WTC11 (cell line): ENCODE measurements around the gene KIF5C. TPM values are rescaled to one million over a fixed set of nuclear protein-coding genes. Genes with fewer than 3 reads are reported as not detected.
"Not testable (repeated sequence)": the region's sequence is repeated elsewhere in the genome, so short reads cannot be mapped to it uniquely, and the experiment has no call there.

ENCODE experiments used
- ATAC-seq: fragments of 200-7000 bp; cut with Tn5 transposase; 2 replicates; pipeline ENCODE4 v1.10.0; 2021; ENCODE audit warnings: mild to moderate bottlenecking, moderate library complexity
- CTCF ChIA-PET: fragments of 300-600 bp; sonication (Branson Sonifier 250); formaldehyde crosslinking; loops from one replicate; lab custom pipeline; 2021; ENCODE audit warnings: antibody characterized with exemption; lab: Charles Lee
- POLR2A ChIA-PET: fragments of 350-600 bp; sonication (Branson Sonifier 250); formaldehyde crosslinking; loops from one replicate; lab custom pipeline; 2021; ENCODE audit warnings: antibody characterized with exemption; lab: Charles Lee
- DNase-seq: peaks from one replicate; pipeline ENCODE4 v3.0.0; 2021; ENCODE audit warnings: low spot score
- H3K27ac Mint-ChIP-seq: 2 replicates; pipeline ENCODE4 v1.8.0; 2021; ENCODE audit warnings: mixed read lengths
- H3K27me3 Mint-ChIP-seq: 2 replicates; pipeline ENCODE4 v1.8.0; 2021; ENCODE audit warnings: low read depth, mild to moderate bottlenecking, moderate library complexity, mixed read lengths
- H3K36me3 Mint-ChIP-seq: 2 replicates; pipeline ENCODE4 v1.8.0; 2021; ENCODE audit warnings: mixed read lengths
- H3K4me1 Mint-ChIP-seq: 2 replicates; pipeline ENCODE4 v1.8.0; 2022; ENCODE audit warnings: mixed read lengths
- H3K4me3 Mint-ChIP-seq: 2 replicates; pipeline ENCODE4 v1.8.0; 2021; ENCODE audit warnings: mild to moderate bottlenecking, moderate library complexity, mixed read lengths
- H3K9me3 Mint-ChIP-seq: 2 replicates; pipeline ENCODE4 v1.8.0; 2021; ENCODE audit warnings: mixed read lengths
- AR ChIP-seq: fragments of 250-450 bp; sonication (Bioruptor Pico); IDR thresholded peaks from 2 replicates; pipeline ENCODE4 v1.9.0; 2021; ENCODE audit warnings: mild to moderate bottlenecking
- ARID4B ChIP-seq: sonication (generic); formaldehyde crosslinking; IDR thresholded peaks from 2 replicates; pipeline ENCODE4 v1.8.0; 2023; ENCODE audit warnings: missing genetic modification reagents, mild to moderate bottlenecking, borderline replicate concordance
- CREB1 ChIP-seq: sonication (generic); formaldehyde crosslinking; IDR thresholded peaks from 2 replicates; pipeline ENCODE4 v1.8.0; 2023; ENCODE audit warnings: mild to moderate bottlenecking, missing genetic modification reagents
- ERG ChIP-seq: fragments of 250-450 bp; sonication (Bioruptor Pico); IDR thresholded peaks from 2 replicates; pipeline ENCODE4 v1.8.0; 2021; ENCODE audit warnings: mild to moderate bottlenecking
- FOXP4 ChIP-seq: sonication (generic); formaldehyde crosslinking; IDR thresholded peaks from 2 replicates; pipeline ENCODE4 v1.8.0; 2022; ENCODE audit warnings: mild to moderate bottlenecking, missing genetic modification reagents
- GABPB1 ChIP-seq: sonication (generic); formaldehyde crosslinking; IDR thresholded peaks from 2 replicates; pipeline ENCODE4 v1.8.1; 2023; ENCODE audit warnings: mild to moderate bottlenecking, missing genetic modification reagents
- JAZF1 ChIP-seq: fragments of 250-450 bp; sonication (Bioruptor Pico); IDR thresholded peaks from 2 replicates; pipeline ENCODE4 v1.9.0; 2021; ENCODE audit warnings: moderate library complexity, mild to moderate bottlenecking, inconsistent platforms
- MAX ChIP-seq: sonication (generic); formaldehyde crosslinking; IDR thresholded peaks from 2 replicates; pipeline ENCODE4 v1.8.0; 2022; ENCODE audit warnings: mild to moderate bottlenecking, missing genetic modification reagents
- NFYB ChIP-seq: sonication (generic); formaldehyde crosslinking; conservative IDR thresholded peaks from 2 replicates; pipeline ENCODE4 v1.8.0; 2022; ENCODE audit warnings: low read depth, missing genetic modification reagents
- NR1H2 ChIP-seq: sonication (generic); formaldehyde crosslinking; IDR thresholded peaks from 2 replicates; pipeline ENCODE4 v1.9.0; 2021; ENCODE audit warnings: mild to moderate bottlenecking, moderate library complexity, missing genetic modification reagents
- RELA ChIP-seq: sonication (generic); formaldehyde crosslinking; IDR thresholded peaks from 2 replicates; pipeline ENCODE4 v1.8.1; 2022; ENCODE audit warnings: missing genetic modification reagents, mild to moderate bottlenecking, borderline replicate concordance
- SP1 ChIP-seq: sonication (generic); formaldehyde crosslinking; conservative IDR thresholded peaks from 2 replicates; pipeline ENCODE4 v1.8.1; 2022; ENCODE audit warnings: missing genetic modification reagents
- TCF7 ChIP-seq: sonication (generic); formaldehyde crosslinking; IDR thresholded peaks from 2 replicates; pipeline ENCODE4 v1.8.0; 2022; ENCODE audit warnings: mild to moderate bottlenecking, low read depth, missing genetic modification reagents, moderate library complexity
- ZBTB43 ChIP-seq: sonication (generic); formaldehyde crosslinking; IDR thresholded peaks from 2 replicates; pipeline ENCODE4 v1.8.1; 2023; ENCODE audit warnings: mild to moderate bottlenecking, missing genetic modification reagents
- ZNF121 ChIP-seq: sonication (generic); formaldehyde crosslinking; IDR thresholded peaks from 2 replicates; pipeline ENCODE4 v1.8.0; 2023; ENCODE audit warnings: missing genetic modification reagents
- ZNF232 ChIP-seq: sonication (generic); formaldehyde crosslinking; IDR thresholded peaks from 2 replicates; pipeline ENCODE4 v1.8.0; 2022; ENCODE audit warnings: mild to moderate bottlenecking, missing genetic modification reagents
- ZNF263 ChIP-seq: sonication (generic); formaldehyde crosslinking; IDR thresholded peaks from 2 replicates; pipeline ENCODE4 v1.8.1; 2022; ENCODE audit warnings: low read depth, mild to moderate bottlenecking, moderate library complexity, missing genetic modification reagents
- ZSCAN18 ChIP-seq: fragments of 250-450 bp; sonication (Bioruptor Pico); IDR thresholded peaks from 2 replicates; pipeline ENCODE4 v2.1.2; 2022; ENCODE audit warnings: mild to moderate bottlenecking, moderate library complexity
- total RNA-seq: library from RNA; stranded (reverse); gene quantifications from 3 replicates; pipeline ENCODE4 v1.2.3, GENCODE V29; 2021

The KIF5C gene
- total RNA-seq, 1 experiment from 2014 or later: 73.5 TPM

- POLR2A ChIA-PET: no interaction called here
- H3K36me3 Mint-ChIP-seq: peaks cover 45% of the 10 kb centered on the region
- no peak for TF ChIP-seq ZBTB43 (CRISPR knock-in tag)
- no peak for TF ChIP-seq TCF7 (CRISPR knock-in tag)
- TF ChIP-seq NR1H2 (CRISPR knock-in tag): no peak
- no peak for TF ChIP-seq RELA (CRISPR knock-in tag)
- TF ChIP-seq ZNF263 (CRISPR knock-in tag): no peak
- no peak for TF ChIP-seq FOXP4 (CRISPR knock-in tag)
- no peak for DNase-seq
- no peaks in the 10 kb centered on the region for H3K9me3 Mint-ChIP-seq
- peak overlapping the region; percentile 65 for H3K27ac Mint-ChIP-seq
- CTCF ChIA-PET: no interaction called here
- H3K4me1 Mint-ChIP-seq: peaks cover 28% of the 10 kb centered on the region
- no peaks in the 10 kb centered on the region for H3K27me3 Mint-ChIP-seq
- ATAC-seq: peak; percentile 66
- H3K4me3 Mint-ChIP-seq: no peak overlapping the region
These were observed 104.9 kb downstream of the KIF5C start for GRCh38 chr2:148979919-148980277.

- peaks cover 45% of the 10 kb centered on the region for H3K36me3 Mint-ChIP-seq
- H3K4me1 Mint-ChIP-seq: peaks cover 25% of the 10 kb centered on the region
- ATAC-seq, DNase-seq, H3K27me3 Mint-ChIP-seq, H3K4me3 Mint-ChIP-seq, POLR2A ChIA-PET, H3K9me3 Mint-ChIP-seq, CTCF ChIA-PET, H3K27ac Mint-ChIP-seq: not testable (repeated sequence)
These were observed 105.5 kb downstream of the KIF5C start for GRCh38 chr2:148980496-148980895.

- peaks cover 47% of the 10 kb centered on the region for H3K36me3 Mint-ChIP-seq
- ATAC-seq: no peak
- POLR2A ChIA-PET: no interaction called here
- H3K27me3 Mint-ChIP-seq: no peaks in the 10 kb centered on the region
- H3K9me3 Mint-ChIP-seq: no peaks in the 10 kb centered on the region
- no peak for DNase-seq
- no peak overlapping the region; the same call in 1 of the 2 replicates for H3K27ac Mint-ChIP-seq
- peaks cover 21% of the 10 kb centered on the region for H3K4me1 Mint-ChIP-seq
- CTCF ChIA-PET: no interaction called here
- no peak overlapping the region for H3K4me3 Mint-ChIP-seq
- TF ChIP-seq SP1 (no peak), ZNF232 (CRISPR knock-in tag) (no peak), ERG (CRISPR knock-in tag) (no peak), NFYB (no peak), AR (no peak), GABPB1 (CRISPR knock-in tag) (no peak), ARID4B (CRISPR knock-in tag) (no peak), MAX (CRISPR knock-in tag) (no peak), ZNF121 (no peak), ZSCAN18 (CRISPR knock-in tag) (no peak), CREB1 (CRISPR knock-in tag) (no peak), JAZF1 (CRISPR knock-in tag) (no peak), TCF7 (CRISPR knock-in tag) (no peak)
These were observed 106.3 kb downstream of the KIF5C start for GRCh38 chr2:148981324-148981723.
